Measurements from ENCODE around the gene CST4.
"Not testable (repeated sequence)": the region's sequence is repeated elsewhere in the genome, so short reads cannot be mapped to it uniquely, and the experiment has no call there.

Gene CST4

GRCh38 chr20:23640018-23640601, 48.7 kb downstream of the CST4 start:
- DNase-seq = no peak

- no peak for DNase-seq
Observed at GRCh38 chr20:23639490-23639958, 49.3 kb downstream of the CST4 start.

- no peak for DNase-seq
Observed at GRCh38 chr20:23638309-23638708, 50.5 kb downstream of the CST4 start.

GRCh38 chr20:23637282-23638221, 51.3 kb downstream of the CST4 start, which contains the start of gene CST3:
Gene CST3 (minus strand): TSS chr20:23637955. CDS start chr20:23637862, 93 bp downstream.
- no peak for DNase-seq

GRCh38 chr20:23636908-23637281, 51.9 kb downstream of the CST4 start:
- no peak for DNase-seq

- DNase-seq = no peak
Observed at GRCh38 chr20:23636182-23636907, 52.5 kb downstream of the CST4 start.

- DNase-seq = not testable (repeated sequence)
Observed at GRCh38 chr20:23635768-23636090, 53.1 kb downstream of the CST4 start.

Measured in activated effector memory CD4-positive, alpha-beta T cell treated with Interleukin-2 at 50 U/mL for 16 hours (primary cell).